Body of pancreas (tissue), 4 donors: ENCODE measurements around the gene C19orf12. TPM values are rescaled to one million over a fixed set of nuclear protein-coding genes. Genes with fewer than 3 reads are reported as not detected.

Experiments
- ATAC-seq: fragments of 150-250 bp; one replicate; pipeline ENCODE4 v1.9.1; 2016
- DNase-seq, 4 donors: peaks; one replicate each; pipeline ENCODE4 v3.0.0-alpha.2; 2019
- H3K27ac ChIP-seq, 4 donors: fragments of 200-600 bp; sonication (generic); 1 replicate in 3 of 4; 2 replicates in 1 of 4; pipeline versions ENCODE4 v1.5.1 to v1.6.1; 2016 to 2019; ENCODE audit warnings: mild to moderate bottlenecking in 1 of 4, mixed read lengths in 1 of 4, moderate library complexity in 1 of 4
- H3K27me3 ChIP-seq, 2 donors: fragments of 200-600 bp; sonication (generic); one replicate each; pipeline ENCODE4 v1.6.0; 2016; ENCODE audit warnings: mild to moderate bottlenecking in 1 of 2
- H3K36me3 ChIP-seq, 2 donors: fragments of 200-600 bp; sonication (generic); replicated peaks in 1 of 2; 2 replicates each; pipeline ENCODE4 v1.5.1; 2016; ENCODE audit warnings: low read depth in 2 of 2; ENCODE audit not compliant: insufficient read depth in 1 of 2
- H3K4me1 ChIP-seq: fragments of 200-600 bp; sonication (generic); one replicate; pipeline ENCODE4 v1.6.0; 2016
- H3K4me3 ChIP-seq, 2 donors: fragments of 200-600 bp; sonication (generic); 1 replicate in 1 of 2; 2 replicates in 1 of 2; pipeline ENCODE4 v1.5.1; 2016 to 2019
- H3K9me3 ChIP-seq, 3 donors: fragments of 200-600 bp; sonication (generic); 1 replicate in 2 of 3; 2 replicates in 1 of 3; pipeline ENCODE4 v1.5.1; 2016
- POLR2A ChIP-seq, 3 donors: fragments of 450-650 bp; IDR thresholded peaks; one replicate each; pipeline ENCODE4 v1.6.1; 2016; ENCODE audit warnings: antibody characterized with exemption in 3 of 3, mild to moderate bottlenecking in 2 of 3
- WGBS, 2 donors: methylation state at CpG; one replicate each; pipeline ENCODE4 v1.1.5; 2017; 5-methylcytosine and 5-hydroxymethylcytosine counted together
- intact Hi-C: fragments of 100-400 bp; cut with DNase I; formaldehyde crosslinking; loops from one replicate; pipeline ENCODE4 v1.15.1; 2023
- total RNA-seq, 2 donors: library from RNA; depleted of rRNA; stranded (reverse); fragments of >200 nt; gene quantifications; one replicate each; pipeline ENCODE4 v1.1.0, GENCODE V29; 2016
- TF ChIP-seq, protein P1 (sequence below), 7 experiments: fragments of 450-650 bp in 4 of 7; fragments of 200-600 bp in 3 of 7; sonication (generic) in 3 of 7; IDR thresholded peaks; one replicate each; pipeline ENCODE4 v1.5.1; 2016 to 2019; ENCODE audit warnings: antibody characterized with exemption in 7 of 7

C19orf12 gene
- total RNA-seq, 2 donors from 2014 or later, result 18.2 to 23.7 TPM

- TF ChIP-seq, protein P1, sequence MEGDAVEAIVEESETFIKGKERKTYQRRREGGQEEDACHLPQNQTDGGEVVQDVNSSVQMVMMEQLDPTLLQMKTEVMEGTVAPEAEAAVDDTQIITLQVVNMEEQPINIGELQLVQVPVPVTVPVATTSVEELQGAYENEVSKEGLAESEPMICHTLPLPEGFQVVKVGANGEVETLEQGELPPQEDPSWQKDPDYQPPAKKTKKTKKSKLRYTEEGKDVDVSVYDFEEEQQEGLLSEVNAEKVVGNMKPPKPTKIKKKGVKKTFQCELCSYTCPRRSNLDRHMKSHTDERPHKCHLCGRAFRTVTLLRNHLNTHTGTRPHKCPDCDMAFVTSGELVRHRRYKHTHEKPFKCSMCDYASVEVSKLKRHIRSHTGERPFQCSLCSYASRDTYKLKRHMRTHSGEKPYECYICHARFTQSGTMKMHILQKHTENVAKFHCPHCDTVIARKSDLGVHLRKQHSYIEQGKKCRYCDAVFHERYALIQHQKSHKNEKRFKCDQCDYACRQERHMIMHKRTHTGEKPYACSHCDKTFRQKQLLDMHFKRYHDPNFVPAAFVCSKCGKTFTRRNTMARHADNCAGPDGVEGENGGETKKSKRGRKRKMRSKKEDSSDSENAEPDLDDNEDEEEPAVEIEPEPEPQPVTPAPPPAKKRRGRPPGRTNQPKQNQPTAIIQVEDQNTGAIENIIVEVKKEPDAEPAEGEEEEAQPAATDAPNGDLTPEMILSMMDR (IDR thresholded peaks at IDR 0.05), result no peak
- TF ChIP-seq POLR2A (IDR thresholded peaks at IDR 0.05), result no peak
- H3K4me3 ChIP-seq, result no peak overlapping the region
- peaks cover 16% of the 10 kb centered on the region for H3K4me1 ChIP-seq
- H3K9me3 ChIP-seq, result no peaks in the 10 kb centered on the region
- DNase-seq (no peak), ATAC-seq (no peak)
- H3K27me3 ChIP-seq, result no peaks in the 10 kb centered on the region
- WGBS, 2 donors, result 88 to 89% methylated on average over 5 of the region's 5 CpGs
- intact Hi-C loops, result no loop called here
- no peak overlapping the region for H3K27ac ChIP-seq
- H3K36me3 ChIP-seq, result no peaks in the 10 kb centered on the region
Observed at GRCh38 chr19:29658221-29658991, 56.7 kb downstream of the C19orf12 start.

- intact Hi-C loops, result no loop called here
- DNase-seq (no peak), ATAC-seq (no peak)
- TF ChIP-seq, protein P1 (IDR thresholded peaks at IDR 0.05), result no peak
- TF ChIP-seq POLR2A (IDR thresholded peaks at IDR 0.05), result no peak
- Histone ChIP-seq H3K9me3 (no peaks in the 10 kb centered on the region), H3K4me3 (no peak overlapping the region), H3K4me1 (no peaks in the 10 kb centered on the region), H3K27me3 (no peaks in the 10 kb centered on the region), H3K27ac (no peak overlapping the region), H3K36me3 (no peaks in the 10 kb centered on the region)
- WGBS, 2 donors, result 47 to 69% methylated on average over 3 to 4 of the region's 4 CpGs
Observed at GRCh38 chr19:29655648-29656335, 59.3 kb downstream of the C19orf12 start.

GRCh38 chr19:29653398-29653797 lies 61.7 kb downstream of the C19orf12 start:
- H3K4me3 ChIP-seq, result no peak overlapping the region
- intact Hi-C loops, result no loop called here
- ATAC-seq, result no peak

GRCh38 chr19:29651622-29652394 lies 63.3 kb downstream of the C19orf12 start:
- ATAC-seq, result no peak

More at GRCh38 chr19:29653398-29653797, 61.7 kb downstream of the C19orf12 start:
- Histone ChIP-seq H3K36me3 (no peaks in the 10 kb centered on the region), H3K9me3 (no peaks in the 10 kb centered on the region), H3K27ac (no peak overlapping the region), H3K4me1 (no peaks in the 10 kb centered on the region), H3K27me3 (no peaks in the 10 kb centered on the region)
- 80 to 84% methylated on average over 5 of the region's 5 CpGs for WGBS, 2 donors
- TF ChIP-seq POLR2A (IDR thresholded peaks at IDR 0.05), result no peak
- TF ChIP-seq, protein P1 (IDR thresholded peaks at IDR 0.05), result no peak
- no peak for DNase-seq

More at GRCh38 chr19:29651622-29652394, 63.3 kb downstream of the C19orf12 start:
- DNase-seq, result no peak
- H3K4me1 ChIP-seq, result no peaks in the 10 kb centered on the region
- TF ChIP-seq, protein P1 (IDR thresholded peaks at IDR 0.05), result no peak
- TF ChIP-seq POLR2A (IDR thresholded peaks at IDR 0.05), result no peak
- no peaks in the 10 kb centered on the region for H3K27me3 ChIP-seq
- H3K4me3 ChIP-seq, result no peak overlapping the region
- H3K36me3 ChIP-seq, result no peaks in the 10 kb centered on the region
- intact Hi-C loops, result no loop called here
- no peaks in the 10 kb centered on the region for H3K9me3 ChIP-seq
- WGBS, 2 donors, result 80 to 84% methylated on average over 7 of the region's 7 CpGs
- no peak overlapping the region for H3K27ac ChIP-seq
